ENCODE data around the gene FLNB. TPM values are rescaled to one million over a fixed set of nuclear protein-coding genes. Genes with fewer than 3 reads are reported as not detected.

Gene FLNB
- total and polyA plus RNA-seq, 2 of the 13 experiments (the other 11 are each of a cell fraction or from before 2014, with no cell fraction given) = 106 to 130 TPM

DNA sequence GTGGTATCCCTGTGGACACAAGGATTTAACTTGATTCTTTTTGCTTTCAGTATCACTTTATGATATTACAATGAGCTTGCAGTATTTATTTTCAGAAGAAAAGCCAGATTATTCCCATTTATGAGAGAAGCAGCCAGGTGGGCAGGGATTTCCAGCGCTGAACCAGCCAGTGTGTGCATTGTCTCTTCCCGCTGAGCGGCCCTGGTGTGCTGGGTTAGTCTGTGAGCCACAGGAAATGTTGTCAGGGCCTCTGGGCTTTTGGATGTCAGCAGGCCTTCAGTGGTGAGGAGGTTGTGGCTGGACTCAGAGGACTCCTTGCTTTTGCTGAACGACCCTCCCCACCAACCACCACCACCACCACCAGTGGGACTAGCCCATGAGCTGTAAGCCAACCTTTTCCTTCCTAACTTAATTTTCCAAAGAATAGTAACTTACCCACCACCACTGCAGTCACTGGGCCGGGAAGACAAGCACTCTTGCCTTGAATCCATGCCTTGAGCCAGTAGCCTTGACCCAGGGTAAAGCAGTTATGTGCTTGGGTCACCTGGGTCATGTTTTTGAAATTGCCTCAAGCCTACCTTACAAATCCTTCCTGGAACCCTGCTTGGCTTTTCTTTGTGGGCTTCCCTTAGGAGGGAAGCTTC, 33.1 kb downstream of the FLNB start (continued):
- TF ChIP-seq, protein P1, sequence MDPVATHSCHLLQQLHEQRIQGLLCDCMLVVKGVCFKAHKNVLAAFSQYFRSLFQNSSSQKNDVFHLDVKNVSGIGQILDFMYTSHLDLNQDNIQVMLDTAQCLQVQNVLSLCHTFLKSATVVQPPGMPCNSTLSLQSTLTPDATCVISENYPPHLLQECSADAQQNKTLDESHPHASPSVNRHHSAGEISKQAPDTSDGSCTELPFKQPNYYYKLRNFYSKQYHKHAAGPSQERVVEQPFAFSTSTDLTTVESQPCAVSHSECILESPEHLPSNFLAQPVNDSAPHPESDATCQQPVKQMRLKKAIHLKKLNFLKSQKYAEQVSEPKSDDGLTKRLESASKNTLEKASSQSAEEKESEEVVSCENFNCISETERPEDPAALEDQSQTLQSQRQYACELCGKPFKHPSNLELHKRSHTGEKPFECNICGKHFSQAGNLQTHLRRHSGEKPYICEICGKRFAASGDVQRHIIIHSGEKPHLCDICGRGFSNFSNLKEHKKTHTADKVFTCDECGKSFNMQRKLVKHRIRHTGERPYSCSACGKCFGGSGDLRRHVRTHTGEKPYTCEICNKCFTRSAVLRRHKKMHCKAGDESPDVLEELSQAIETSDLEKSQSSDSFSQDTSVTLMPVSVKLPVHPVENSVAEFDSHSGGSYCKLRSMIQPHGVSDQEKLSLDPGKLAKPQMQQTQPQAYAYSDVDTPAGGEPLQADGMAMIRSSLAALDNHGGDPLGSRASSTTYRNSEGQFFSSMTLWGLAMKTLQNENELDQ (CRISPR knock-in tag; IDR thresholded peaks at IDR 0.05; ENCODE audit: borderline replicate concordance) = no peak
- TF ChIP-seq TRIM24 (CRISPR knock-in tag; IDR thresholded peaks at IDR 0.05) (no peak), ATF7 (IDR thresholded peaks at IDR 0.05) (no peak), ATF7 (CRISPR knock-in tag; IDR thresholded peaks at IDR 0.05) (no peak), NR2F6 (IDR thresholded peaks at IDR 0.05) (peak; percentile 71), NR2F6 (CRISPR knock-in tag; IDR thresholded peaks at IDR 0.05) (peak; percentile 72), KLF13 (CRISPR knock-in tag; IDR thresholded peaks at IDR 0.05) (no peak), ZNF180 (CRISPR knock-in tag; IDR thresholded peaks at IDR 0.05; ENCODE audit: borderline replicate concordance, low read depth) (no peak), ZNF597 (CRISPR knock-in tag; IDR thresholded peaks at IDR 0.05) (no peak), DR1 (CRISPR knock-in tag; IDR thresholded peaks at IDR 0.05) (no peak), ZNF124 (CRISPR knock-in tag; IDR thresholded peaks at IDR 0.05) (no peak), ESRRA (CRISPR knock-in tag; IDR thresholded peaks at IDR 0.05; ENCODE audit: low read depth) (no peak), RORA (CRISPR knock-in tag; IDR thresholded peaks at IDR 0.05) (no peak), ZNF430 (CRISPR knock-in tag; IDR thresholded peaks at IDR 0.05) (no peak), GTF2F1 (IDR thresholded peaks at IDR 0.05; ENCODE audit: low read length) (no peak), ZNF207 (IDR thresholded peaks at IDR 0.05; ENCODE audit: borderline replicate concordance) (no peak), THAP8 (CRISPR knock-in tag; IDR thresholded peaks at IDR 0.05; ENCODE audit: borderline replicate concordance) (no peak)
- TF ChIP-seq, protein P2, sequence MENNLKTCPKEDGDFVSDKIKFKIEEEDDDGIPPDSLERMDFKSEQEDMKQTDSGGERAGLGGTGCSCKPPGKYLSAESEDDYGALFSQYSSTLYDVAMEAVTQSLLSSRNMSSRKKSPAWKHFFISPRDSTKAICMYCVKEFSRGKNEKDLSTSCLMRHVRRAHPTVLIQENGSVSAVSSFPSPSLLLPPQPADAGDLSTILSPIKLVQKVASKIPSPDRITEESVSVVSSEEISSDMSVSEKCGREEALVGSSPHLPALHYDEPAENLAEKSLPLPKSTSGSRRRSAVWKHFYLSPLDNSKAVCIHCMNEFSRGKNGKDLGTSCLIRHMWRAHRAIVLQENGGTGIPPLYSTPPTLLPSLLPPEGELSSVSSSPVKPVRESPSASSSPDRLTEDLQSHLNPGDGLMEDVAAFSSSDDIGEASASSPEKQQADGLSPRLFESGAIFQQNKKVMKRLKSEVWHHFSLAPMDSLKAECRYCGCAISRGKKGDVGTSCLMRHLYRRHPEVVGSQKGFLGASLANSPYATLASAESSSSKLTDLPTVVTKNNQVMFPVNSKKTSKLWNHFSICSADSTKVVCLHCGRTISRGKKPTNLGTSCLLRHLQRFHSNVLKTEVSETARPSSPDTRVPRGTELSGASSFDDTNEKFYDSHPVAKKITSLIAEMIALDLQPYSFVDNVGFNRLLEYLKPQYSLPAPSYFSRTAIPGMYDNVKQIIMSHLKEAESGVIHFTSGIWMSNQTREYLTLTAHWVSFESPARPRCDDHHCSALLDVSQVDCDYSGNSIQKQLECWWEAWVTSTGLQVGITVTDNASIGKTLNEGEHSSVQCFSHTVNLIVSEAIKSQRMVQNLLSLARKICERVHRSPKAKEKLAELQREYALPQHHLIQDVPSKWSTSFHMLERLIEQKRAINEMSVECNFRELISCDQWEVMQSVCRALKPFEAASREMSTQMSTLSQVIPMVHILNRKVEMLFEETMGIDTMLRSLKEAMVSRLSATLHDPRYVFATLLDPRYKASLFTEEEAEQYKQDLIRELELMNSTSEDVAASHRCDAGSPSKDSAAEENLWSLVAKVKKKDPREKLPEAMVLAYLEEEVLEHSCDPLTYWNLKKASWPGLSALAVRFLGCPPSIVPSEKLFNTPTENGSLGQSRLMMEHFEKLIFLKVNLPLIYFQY (CRISPR knock-in tag; IDR thresholded peaks at IDR 0.05; ENCODE audit: borderline replicate concordance) = no peak; the same call in 1 of the 2 replicates
- TF ChIP-seq, protein P3, sequence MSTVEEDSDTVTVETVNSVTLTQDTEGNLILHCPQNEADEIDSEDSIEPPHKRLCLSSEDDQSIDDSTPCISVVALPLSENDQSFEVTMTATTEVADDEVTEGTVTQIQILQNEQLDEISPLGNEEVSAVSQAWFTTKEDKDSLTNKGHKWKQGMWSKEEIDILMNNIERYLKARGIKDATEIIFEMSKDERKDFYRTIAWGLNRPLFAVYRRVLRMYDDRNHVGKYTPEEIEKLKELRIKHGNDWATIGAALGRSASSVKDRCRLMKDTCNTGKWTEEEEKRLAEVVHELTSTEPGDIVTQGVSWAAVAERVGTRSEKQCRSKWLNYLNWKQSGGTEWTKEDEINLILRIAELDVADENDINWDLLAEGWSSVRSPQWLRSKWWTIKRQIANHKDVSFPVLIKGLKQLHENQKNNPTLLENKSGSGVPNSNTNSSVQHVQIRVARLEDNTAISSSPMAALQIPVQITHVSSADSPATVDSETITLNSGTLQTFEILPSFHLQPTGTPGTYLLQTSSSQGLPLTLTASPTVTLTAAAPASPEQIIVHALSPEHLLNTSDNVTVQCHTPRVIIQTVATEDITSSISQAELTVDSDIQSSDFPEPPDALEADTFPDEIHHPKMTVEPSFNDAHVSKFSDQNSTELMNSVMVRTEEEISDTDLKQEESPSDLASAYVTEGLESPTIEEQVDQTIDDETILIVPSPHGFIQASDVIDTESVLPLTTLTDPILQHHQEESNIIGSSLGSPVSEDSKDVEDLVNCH (CRISPR knock-in tag; IDR thresholded peaks at IDR 0.05) = no peak
